Measurements from ENCODE around the gene SCYGR1.

DNA sequence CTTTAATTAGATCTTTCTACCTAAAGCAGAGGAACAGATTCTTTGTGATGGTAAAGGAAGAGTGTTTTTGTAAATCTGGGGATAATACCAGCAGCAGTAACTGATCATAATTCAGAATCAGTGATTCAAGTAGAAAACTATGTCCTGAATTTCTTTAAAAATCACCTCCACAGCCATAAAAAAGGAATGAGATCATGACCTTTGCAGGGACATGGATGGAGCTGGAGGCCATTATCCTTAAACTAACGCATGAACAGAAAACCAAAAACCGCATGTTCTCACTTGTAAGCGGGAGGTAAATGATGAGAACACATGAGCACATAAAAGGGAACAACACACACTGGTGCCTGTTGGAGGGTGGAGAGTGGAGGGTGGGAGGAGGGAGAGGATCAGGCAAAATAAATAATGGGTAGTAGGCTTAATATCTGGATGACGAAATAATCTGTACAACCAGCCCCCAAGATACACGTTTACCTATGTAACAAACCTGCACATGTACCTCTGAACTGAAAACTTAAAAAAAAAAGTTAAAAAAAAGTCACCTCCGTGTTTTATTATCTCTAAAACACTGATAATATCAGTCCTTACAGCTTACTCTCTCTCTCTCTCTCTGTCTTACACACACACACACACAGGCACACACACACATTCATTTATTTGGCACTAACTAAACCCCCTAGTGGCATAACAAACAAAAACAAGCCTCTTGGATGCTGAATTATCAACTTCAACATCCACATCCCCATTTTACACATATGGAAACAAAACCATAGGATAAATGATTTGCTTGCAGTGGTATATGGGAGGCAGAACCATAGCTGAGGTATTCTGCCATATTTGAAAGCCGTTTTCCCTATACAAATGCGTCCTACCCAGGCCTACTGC, 10.0 kb downstream of the SCYGR1 start:
- TF ChIP-seq SUZ12 (IDR thresholded peaks at IDR 0.05; ENCODE audit: extremely low read depth, insufficient read depth, insufficient read length) = no peak
- no peak for TF ChIP-seq YY1 (IDR thresholded peaks at IDR 0.05; ENCODE audit: insufficient read depth, insufficient read length)
- TF ChIP-seq ZNF274 (IDR thresholded peaks at IDR 0.05; ENCODE audit: low read depth, low read length) = no peak
